ENCODE data around the gene COX10.
"Not testable (repeated sequence)": the region's sequence is repeated elsewhere in the genome, so short reads cannot be mapped to it uniquely, and the experiment has no call there.

Gene COX10

DNA sequence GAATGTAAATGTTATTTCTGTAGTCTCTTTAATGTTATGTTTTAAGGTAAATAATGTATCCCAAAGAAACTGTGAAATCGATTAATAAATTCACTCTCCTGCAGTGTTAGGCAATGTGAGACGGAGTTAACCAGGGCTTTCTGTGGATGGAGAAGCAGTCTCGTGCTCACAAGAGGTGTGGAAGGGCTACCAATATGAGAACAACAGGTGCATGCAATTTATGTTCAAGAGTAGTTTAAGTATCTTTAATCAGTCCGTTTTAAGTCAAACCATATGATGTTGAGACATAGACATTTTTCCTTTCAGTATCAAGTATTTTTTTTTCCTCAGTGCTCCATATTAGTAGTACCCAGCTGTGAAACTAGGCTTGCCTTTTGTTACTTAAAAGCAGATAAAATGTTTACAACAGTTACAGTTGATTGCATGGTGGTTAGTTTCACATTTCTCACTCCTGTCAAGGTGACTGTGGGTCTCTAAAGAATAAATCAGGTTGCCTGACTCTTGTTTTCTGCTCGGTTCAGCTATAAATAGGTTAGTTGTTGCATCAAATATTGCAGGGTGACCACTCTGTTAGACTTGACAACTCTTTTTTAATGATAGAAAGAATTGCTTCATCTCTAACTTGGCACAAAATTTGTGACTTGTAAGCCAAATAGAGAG is 54.4 kb downstream of the COX10 start:
- no peak for DNase-seq (ENCODE audit: low read depth in 3 of 3)

DNA sequence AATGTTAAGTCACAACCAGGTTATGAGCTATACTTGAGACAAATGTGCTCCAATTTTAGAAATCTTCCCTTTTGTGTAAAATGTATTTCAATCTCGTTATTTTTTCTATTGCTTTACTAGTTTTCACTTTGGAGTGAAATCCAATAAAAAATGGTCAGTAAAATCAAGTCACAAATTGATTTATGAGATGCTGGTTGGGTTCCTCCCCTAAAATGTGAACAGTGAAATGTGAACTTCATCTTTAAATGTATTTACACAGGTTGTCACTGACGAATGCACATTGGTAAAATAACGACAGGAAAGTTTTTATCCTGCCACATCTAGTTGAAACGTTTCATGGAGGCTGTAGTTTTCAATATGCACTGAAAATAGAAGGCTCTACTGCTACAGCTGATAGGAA is 55.5 kb downstream of the COX10 start:
- no peak for DNase-seq (ENCODE audit: low read depth in 3 of 3)

DNA sequence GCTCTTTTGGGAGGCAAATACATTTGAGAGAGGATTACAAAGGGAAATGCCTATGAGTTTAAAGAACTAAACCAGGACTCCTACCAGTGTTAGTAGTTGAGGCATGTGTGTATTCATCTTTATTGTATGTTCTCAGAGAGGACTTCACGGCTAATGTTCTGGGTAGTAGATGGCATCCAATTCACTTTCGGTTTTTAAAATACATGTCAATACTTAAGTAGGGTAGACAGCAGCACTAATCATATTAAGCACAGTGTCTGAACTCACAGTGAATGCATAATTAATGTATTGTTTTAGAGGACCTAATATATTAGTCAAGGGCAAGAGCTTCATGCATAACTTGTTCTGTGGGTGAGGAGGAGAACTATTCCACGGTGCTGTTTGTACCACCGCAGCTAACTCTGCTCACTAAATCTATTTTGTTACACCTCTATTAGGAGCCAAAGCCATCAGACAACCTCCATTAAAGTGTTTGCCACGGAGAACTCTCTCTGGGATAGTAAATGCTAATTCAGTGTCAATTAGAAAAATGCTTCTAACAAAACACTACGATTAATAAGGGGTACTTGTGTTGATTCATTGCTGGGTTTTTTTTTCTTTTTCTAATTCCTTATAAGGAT is 56.3 kb downstream of the COX10 start:
- no peak for DNase-seq (ENCODE audit: low read depth in 3 of 3)

DNA sequence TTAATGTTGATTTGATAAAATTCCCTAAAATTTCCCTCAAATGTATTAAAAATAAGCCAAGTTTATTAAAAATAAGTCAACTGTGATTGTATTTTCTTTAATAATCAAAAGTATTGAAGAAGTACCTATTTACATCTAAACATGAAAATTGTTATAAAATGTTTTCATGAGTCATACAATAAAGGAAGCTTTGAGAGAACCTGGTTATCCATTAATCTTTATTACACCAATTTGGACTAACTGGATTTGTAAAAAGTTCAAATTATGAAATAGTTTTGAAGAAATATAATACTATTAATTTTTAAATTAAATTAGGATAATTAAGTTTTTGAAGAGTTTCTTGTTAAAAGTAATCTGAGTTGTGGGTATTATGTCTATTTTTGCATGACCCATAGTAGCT is 63.8 kb downstream of the COX10 start:
- DNase-seq (ENCODE audit: low read depth in 3 of 3) = no peak

- no peak for DNase-seq (ENCODE audit: low read depth in 3 of 3)
These were observed 65.2 kb downstream of the COX10 start for GRCh38 chr17:14134456-14134855.

- DNase-seq (ENCODE audit: low read depth in 3 of 3) = no peak
These were observed 66.7 kb downstream of the COX10 start for GRCh38 chr17:14135906-14136590.

GRCh38 chr17:14138649-14139048 is 69.3 kb downstream of the COX10 start:
- no peak for DNase-seq (ENCODE audit: low read depth in 3 of 3)

- no peak for DNase-seq (ENCODE audit: low read depth in 3 of 3)
These were observed 74.4 kb downstream of the COX10 start for GRCh38 chr17:14143688-14144087.

- DNase-seq (ENCODE audit: low read depth in 3 of 3) = no peak
These were observed 75.2 kb downstream of the COX10 start for GRCh38 chr17:14144508-14144907.

DNA sequence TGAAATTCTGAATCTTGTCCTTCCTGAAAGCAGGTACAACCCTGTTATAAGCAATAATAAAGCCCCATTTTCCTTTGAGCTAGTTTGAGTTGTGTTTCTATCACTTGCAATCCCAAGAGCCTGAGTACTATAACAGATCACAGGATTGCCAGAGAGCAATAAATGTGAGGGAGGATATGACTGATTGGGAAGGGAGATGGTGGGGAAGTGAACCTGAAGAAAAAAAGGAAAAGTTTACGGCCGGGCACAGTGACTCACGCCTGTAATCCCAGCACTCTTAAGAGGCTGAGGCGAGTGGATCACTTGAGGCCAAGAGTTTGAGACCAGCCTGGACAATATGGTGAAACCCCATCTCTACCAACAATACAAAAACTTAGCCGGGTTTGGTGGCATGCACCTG is 80.4 kb downstream of the COX10 start:
- no peak for DNase-seq (ENCODE audit: low read depth in 3 of 3)

DNA sequence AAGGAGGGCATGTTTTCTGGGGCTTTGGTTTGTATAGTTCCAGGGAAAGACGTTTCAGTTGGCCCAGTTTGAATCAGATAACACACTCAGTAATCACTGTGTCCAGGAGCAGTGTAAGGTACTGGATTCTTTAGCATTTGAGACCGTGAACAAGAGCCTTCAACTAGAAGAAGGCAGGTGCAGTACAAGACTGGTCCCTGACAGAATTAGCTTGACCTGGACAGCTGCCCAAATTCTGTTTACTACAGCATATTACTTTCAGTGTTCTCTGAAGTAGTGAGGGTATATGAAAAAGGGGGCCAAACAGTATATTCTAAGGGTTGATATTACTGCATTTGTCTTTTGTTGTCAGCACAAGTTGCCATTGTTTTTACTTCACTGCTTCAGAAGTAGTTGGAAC is 81.3 kb downstream of the COX10 start:
- DNase-seq (ENCODE audit: low read depth in 3 of 3) = no peak

- no peak for DNase-seq (ENCODE audit: low read depth in 3 of 3)
These were observed 83.4 kb downstream of the COX10 start for GRCh38 chr17:14152721-14153120.

DNA sequence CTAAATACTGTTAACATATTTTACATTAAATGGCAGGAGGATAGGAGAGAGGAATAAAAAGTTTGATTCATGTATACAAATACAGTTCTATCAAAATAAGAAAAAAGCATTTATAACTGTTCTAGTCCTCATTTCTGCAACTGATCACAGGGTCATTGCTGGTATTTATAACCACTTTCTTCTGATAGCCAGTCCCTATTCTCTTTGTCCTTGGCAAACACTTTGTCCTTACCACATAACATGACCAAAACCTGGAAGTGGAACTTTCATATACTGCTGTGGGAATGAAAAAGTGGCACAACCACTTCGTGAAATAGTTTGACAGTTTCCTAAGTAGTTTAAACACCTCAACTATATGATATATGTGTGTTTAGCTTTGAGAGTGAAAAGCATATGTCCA is 84.1 kb downstream of the COX10 start:
- no peak for DNase-seq (ENCODE audit: low read depth in 3 of 3)

DNA sequence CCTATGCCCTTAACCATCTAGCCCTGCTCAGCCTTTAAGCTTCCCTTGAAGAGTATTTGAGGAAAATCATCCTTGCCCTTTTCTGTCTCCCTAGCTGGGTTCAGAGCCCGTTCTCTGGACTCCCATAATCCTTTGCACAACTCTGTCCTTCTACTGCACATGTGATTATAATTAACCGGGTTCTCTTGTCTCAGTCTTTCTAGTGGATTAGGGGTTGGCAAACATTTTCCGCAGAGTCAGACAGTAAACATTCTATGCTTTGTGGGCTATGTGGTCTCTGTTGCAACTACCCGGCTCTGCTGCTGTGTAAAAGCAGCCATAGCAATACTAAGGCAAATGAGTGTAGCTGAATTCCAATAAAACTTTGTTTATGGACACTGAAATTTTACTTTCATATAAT is 87.4 kb downstream of the COX10 start:
- no peak for DNase-seq (ENCODE audit: low read depth in 3 of 3)

- no peak for DNase-seq (ENCODE audit: low read depth in 3 of 3)
These were observed 88.5 kb downstream of the COX10 start for GRCh38 chr17:14157822-14158221.

GRCh38 chr17:14158707-14159106 is 89.4 kb downstream of the COX10 start:
- DNase-seq (ENCODE audit: low read depth in 3 of 3) = no peak

DNA sequence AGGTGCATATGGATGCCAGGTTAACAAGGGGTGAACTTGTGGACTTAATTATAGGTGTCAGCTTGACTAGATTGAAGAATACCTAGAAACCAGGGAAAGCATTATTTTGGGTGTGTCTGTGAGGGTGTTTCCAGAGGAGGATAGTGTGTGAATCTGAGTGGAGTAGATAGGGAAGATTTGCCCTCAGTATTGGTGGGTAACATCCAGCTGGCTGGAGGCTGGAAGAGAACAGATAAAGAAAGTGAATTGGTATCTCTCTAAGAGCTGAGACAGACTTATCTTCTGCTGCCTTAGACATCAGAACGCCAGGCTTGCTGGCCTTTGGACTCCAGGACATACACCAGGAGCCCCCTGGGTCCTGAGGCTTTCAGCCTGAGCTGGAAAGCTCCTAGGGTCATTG is 92.1 kb downstream of the COX10 start:
- DNase-seq (ENCODE audit: low read depth in 3 of 3) = no peak

GRCh38 chr17:14165616-14166015 is 96.3 kb downstream of the COX10 start:
- DNase-seq (ENCODE audit: low read depth in 3 of 3) = no peak

DNA sequence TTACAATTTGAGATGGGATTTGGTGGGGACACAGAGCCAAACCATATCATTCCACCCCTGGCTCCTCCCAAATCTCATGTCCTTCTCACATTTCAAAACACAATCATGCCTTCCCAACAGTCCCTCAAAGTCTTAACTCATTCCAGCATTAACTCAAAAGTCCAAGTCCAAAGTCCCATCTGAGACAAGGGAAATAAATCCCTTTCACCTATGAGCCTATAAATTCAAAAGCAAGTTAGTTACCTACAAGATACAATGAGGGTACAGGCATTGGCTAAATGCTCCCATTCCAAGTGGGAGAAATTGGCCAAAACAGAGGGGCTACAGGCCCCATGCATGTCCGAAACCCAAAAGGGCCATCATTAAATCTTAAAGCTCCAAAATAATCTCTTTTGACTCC is 98.5 kb downstream of the COX10 start:
- DNase-seq (ENCODE audit: low read depth in 3 of 3) = not testable (repeated sequence)

- no peak for DNase-seq (ENCODE audit: low read depth in 3 of 3)
These were observed 99.3 kb downstream of the COX10 start for GRCh38 chr17:14168582-14168981.

DNA sequence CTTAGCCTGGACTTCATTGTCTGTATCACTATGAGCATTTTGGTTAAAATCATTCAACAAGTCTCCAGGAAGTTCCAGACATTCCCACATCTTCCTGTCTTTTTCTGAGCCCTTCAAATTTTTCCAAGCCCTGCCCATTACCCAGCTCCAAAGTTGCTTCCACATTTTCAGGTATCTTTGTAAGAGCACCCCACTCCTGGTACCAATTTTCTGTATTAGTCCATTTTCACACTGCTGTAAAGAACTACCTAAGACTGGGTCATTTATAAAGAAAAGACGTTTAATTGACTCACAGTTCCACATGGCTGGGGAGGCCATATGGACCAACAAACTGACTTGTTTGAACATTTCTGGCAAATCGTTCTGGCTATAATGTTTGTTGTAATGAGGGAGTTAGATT is 100.0 kb downstream of the COX10 start:
- no peak for DNase-seq (ENCODE audit: low read depth in 3 of 3)

DNA sequence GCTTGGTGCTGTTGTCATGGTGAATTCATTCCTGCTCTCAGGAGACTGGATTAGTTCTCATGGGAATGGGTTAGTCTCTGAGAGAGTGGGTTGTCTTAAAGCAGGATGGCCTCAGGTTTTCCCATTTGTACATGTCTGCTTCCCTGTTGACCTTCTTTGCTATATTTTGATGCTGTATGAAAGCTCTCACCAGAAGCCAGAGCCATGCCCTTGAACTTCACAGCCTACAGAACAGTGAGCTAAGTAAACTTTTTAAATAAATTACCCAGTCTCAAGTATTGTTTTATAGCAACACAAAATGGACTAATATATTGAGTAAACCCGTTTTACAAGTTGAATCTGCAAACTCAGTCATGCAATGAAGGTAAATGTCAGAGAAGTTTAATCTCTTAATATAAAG is 100.6 kb downstream of the COX10 start:
- DNase-seq (ENCODE audit: low read depth in 3 of 3) = no peak

DNA sequence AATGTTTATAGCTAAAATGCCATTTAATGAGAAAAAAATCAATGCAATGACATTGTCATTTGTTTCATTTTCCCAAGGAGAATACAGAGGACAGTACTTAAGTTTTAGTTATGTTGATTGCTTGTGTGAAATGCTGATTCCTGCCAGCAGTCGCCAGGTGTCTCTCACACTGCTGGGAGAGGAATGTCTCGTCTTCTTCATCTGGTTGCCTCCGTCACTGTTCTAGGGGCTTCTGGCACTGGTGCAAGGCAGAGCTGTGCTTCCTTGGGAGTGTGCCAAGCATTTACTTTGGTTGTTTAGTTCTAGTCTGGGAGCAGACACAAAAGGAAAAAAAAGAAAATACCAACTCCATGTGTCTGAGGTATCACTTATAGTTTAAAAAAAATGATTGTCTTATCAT is 107.7 kb downstream of the COX10 start:
- not testable (repeated sequence) for DNase-seq (ENCODE audit: low read depth in 3 of 3)

Data from stimulated activated CD4-positive, alpha-beta T cell treated with anti-CD3 and anti-CD28 coated beads, TNF-alpha, amount 100 ng/mL, for 24 hours (primary cell).